ENCODE measurements around the gene TAPT1.

DNA sequence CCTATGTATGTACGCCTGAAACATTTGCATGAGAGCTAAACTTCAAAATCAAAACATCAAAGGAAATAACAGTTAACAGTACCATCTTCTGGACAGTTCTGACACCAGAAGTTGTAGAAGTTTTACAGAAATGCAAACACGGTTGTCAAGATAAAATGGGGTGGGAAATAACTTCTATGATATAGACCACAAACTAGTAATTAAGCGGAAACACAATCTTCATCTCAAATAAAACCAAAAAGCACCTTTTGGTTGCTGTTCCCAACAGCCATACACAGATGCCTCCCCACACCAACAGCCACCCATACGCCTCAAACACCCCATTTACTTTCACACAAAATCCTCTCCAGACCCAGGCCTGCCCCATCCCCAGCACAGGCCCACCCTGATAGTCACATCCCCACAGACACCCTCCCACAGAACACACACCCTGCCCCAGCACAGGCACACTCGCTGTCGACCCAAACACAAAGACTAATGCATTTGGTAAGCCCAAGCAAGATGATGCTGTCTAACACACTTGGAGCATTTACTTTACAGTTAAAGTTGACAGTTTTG, 64.3 kb downstream of the TAPT1 start:
- TF ChIP-seq CTCF (IDR thresholded peaks at IDR 0.05; ENCODE audit: extremely low read depth in 1 of 2, insufficient read depth in 1 of 2, low read depth in 1 of 2, low read length in 2 of 2) (no peak), MAX (IDR thresholded peaks at IDR 0.05; ENCODE audit: insufficient read depth, insufficient read length) (no peak), EZH2 (IDR thresholded peaks at IDR 0.05; ENCODE audit: borderline replicate concordance, low read depth, low read length, severe bottlenecking) (no peak), POLR2AphosphoS5 (IDR thresholded peaks at IDR 0.05; ENCODE audit: insufficient read depth, low read depth, low read length) (no peak), POLR2A (IDR thresholded peaks at IDR 0.05; ENCODE audit: low read depth, low read length) (no peak), JUN (IDR thresholded peaks at IDR 0.05; ENCODE audit: borderline replicate concordance, insufficient read depth, insufficient read length, low read depth) (no peak), MYC (IDR thresholded peaks at IDR 0.05; ENCODE audit: low read depth, low read length) (no peak), GATA2 (IDR thresholded peaks at IDR 0.05; ENCODE audit: insufficient read depth, insufficient read length, low read depth, low read length) (no peak)
